ENCODE measurements around the gene CYP4A22. TPM values are rescaled to one million over a fixed set of nuclear protein-coding genes. Genes with fewer than 3 reads are reported as not detected.

CYP4A22 gene
- total RNA-seq, 1 donor from 2014 or later = not detected

Other genes starting within 250 kb of the CYP4A22 start
- gene CYP4A11, start 196.0 kb upstream of the CYP4A22 start, total RNA-seq = not detected in 2 replicates
- 1.6 and 2.0 TPM in 2 replicates for gene CYP4X1, start 113.8 kb upstream of the CYP4A22 start, total RNA-seq
- gene CYP4Z1, start 70.2 kb upstream of the CYP4A22 start, total RNA-seq = not detected in 2 replicates
- gene PDZK1IP1, start 52.6 kb downstream of the CYP4A22 start, total RNA-seq = 0.20 TPM in 1 of 2 replicates, not detected in the other
- gene TAL1, start 94.8 kb downstream of the CYP4A22 start, total RNA-seq = 37.9 and 54.0 TPM in 2 replicates
- 8.4 and 15.8 TPM in 2 replicates for gene STIL, start 176.7 kb downstream of the CYP4A22 start, total RNA-seq
- 114 and 122 TPM in 2 replicates for gene CMPK1, start 196.3 kb downstream of the CYP4A22 start, total RNA-seq

Data from pulmonary artery endothelial cell (primary cell).